ENCODE data around the gene CCDC159.
"Not testable (repeated sequence)": the region's sequence is repeated elsewhere in the genome, so short reads cannot be mapped to it uniquely, and the experiment has no call there.

The CCDC159 gene

DNA sequence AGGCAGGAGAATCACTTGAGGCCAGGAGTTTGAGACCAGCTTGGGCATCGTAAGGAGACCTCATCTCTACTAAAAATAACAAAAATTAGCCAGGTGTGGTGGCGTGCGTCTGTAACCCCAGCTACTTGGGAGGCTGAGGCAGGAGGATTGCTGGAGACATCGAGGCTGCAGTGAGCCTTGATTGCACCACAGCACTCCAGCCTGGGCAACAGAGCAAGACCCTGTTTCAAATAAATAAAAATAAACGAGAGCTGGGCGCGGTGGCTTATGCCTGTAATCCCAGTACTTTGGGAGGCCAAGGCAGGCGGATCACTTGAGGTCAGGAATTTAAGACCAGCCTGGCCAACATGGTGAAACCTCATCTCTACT lies 6.2 kb upstream of the CCDC159 start:
- peak overlapping the region; percentile 67 for H3K4me3 ChIP-seq (ENCODE audit: low read length)
- not testable (repeated sequence) for H3K36me3 ChIP-seq (ENCODE audit: control insufficient read depth, low read depth, low read length); H3K9me3 ChIP-seq (ENCODE audit: control insufficient read depth, low read depth, low read length); H3K27me3 ChIP-seq (ENCODE audit: control insufficient read depth, insufficient read depth, low read length); H3K9ac ChIP-seq (ENCODE audit: low read length); H3K27ac ChIP-seq (ENCODE audit: low read length); H3K4me1 ChIP-seq (ENCODE audit: control insufficient read depth, low read depth, low read length)

DNA sequence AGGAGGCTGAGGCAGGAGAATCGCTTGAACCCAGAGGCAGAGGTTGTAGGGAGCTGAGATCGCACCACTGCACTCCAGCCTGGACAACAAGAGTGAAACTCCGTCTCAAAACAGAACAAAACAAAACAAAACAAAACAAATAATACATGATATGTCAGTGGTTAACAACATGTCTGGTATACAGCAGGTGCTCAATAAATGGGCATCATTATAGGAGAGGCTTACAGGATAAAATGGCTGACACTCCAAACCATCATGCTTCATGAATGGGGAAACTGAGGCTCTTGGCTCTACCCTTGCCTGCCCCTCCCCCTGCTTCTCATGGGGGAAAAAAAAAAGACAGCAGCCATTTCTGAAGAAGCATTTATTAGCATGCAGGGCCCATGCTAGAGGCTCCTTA lies 3.9 kb upstream of the CCDC159 start:
- H3K36me3 ChIP-seq (ENCODE audit: control insufficient read depth, low read depth, low read length), result no peaks in the 10 kb centered on the region
- H3K4me1 ChIP-seq (ENCODE audit: control insufficient read depth, low read depth, low read length), result no peaks in the 10 kb centered on the region
- no peak overlapping the region for H3K9ac ChIP-seq (ENCODE audit: low read length)
- H3K27me3 ChIP-seq (ENCODE audit: control insufficient read depth, insufficient read depth, low read length), result no peaks in the 10 kb centered on the region
- no peaks in the 10 kb centered on the region for H3K9me3 ChIP-seq (ENCODE audit: control insufficient read depth, low read depth, low read length)
- no peak overlapping the region for H3K27ac ChIP-seq (ENCODE audit: low read length)
- H3K4me3 ChIP-seq (ENCODE audit: low read length), result no peak overlapping the region

DNA sequence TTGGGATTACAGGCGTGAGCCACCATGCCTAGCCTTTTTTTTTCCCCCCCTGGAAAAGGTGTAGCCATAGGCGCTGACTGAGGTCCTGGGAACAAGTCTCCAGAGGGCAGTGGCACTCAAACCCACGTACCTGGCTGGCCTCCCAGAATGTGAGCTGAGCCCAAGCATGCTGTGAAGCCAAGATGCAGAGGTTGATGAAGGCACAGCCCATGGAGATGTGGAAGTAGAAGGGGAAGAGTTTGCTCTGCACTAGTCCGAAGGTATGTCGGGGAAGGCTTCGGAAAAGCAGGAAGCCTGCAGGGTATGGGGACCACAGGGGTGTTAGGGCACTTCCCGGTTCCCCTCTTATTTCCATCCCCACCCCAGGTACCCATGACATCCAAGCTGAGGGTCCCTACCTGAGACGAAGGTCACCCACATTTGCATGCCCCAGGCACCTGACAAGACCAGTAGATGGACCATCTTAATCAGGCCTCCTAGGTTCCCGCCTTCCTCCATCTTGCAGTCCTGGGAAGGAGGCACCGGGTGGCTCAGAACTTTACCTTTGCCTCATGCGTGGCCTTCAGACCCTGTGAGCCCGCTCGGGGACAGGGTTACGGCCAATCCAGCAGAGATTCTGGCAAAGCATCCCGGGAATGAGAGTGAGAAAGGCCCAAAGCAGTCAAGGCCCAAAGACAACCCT lies 1.1 kb upstream of the CCDC159 start:
- H3K9ac ChIP-seq (ENCODE audit: low read length), result peak overlapping the region; percentile 73
- H3K9me3 ChIP-seq (ENCODE audit: control insufficient read depth, low read depth, low read length), result no peaks in the 10 kb centered on the region
- peak overlapping the region; percentile 95 for H3K4me3 ChIP-seq (ENCODE audit: low read length)
- no peak overlapping the region for H3K27ac ChIP-seq (ENCODE audit: low read length)
- H3K27me3 ChIP-seq (ENCODE audit: control insufficient read depth, insufficient read depth, low read length), result no peaks in the 10 kb centered on the region
- H3K4me1 ChIP-seq (ENCODE audit: control insufficient read depth, low read depth, low read length), result no peaks in the 10 kb centered on the region
- no peaks in the 10 kb centered on the region for H3K36me3 ChIP-seq (ENCODE audit: control insufficient read depth, low read depth, low read length)

DNA sequence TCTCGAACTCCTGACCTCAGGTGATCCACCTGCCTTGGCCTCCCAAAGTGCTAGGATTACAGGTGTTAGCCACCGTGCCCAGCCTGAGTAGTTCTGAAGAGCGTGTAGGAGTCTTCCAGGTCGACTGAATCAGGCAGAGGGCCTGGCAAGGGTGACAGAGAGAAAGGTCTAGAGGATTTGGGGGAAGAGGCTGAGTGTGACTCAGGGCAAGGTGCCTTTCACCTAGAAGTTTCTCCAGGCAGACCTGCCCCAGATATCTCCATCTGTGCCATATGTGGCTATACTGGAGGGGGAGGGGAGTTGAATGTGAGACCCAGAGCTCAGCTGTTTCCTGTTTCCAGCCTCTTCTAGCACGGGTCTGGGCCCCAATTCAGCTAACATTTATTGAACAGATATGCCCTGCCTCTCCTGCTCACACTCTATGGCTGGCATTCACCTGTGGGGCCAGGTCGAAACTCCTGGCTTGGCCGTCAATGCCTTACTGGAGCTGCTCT lies 1.3 kb downstream of the CCDC159 start:
- no peaks in the 10 kb centered on the region for H3K4me1 ChIP-seq (ENCODE audit: control insufficient read depth, low read depth, low read length)
- H3K9me3 ChIP-seq (ENCODE audit: control insufficient read depth, low read depth, low read length), result no peaks in the 10 kb centered on the region
- H3K27me3 ChIP-seq (ENCODE audit: control insufficient read depth, insufficient read depth, low read length), result no peaks in the 10 kb centered on the region
- no peak overlapping the region for H3K4me3 ChIP-seq (ENCODE audit: low read length)
- H3K9ac ChIP-seq (ENCODE audit: low read length), result no peak overlapping the region
- H3K36me3 ChIP-seq (ENCODE audit: control insufficient read depth, low read depth, low read length), result no peaks in the 10 kb centered on the region
- H3K27ac ChIP-seq (ENCODE audit: low read length), result no peak overlapping the region

DNA sequence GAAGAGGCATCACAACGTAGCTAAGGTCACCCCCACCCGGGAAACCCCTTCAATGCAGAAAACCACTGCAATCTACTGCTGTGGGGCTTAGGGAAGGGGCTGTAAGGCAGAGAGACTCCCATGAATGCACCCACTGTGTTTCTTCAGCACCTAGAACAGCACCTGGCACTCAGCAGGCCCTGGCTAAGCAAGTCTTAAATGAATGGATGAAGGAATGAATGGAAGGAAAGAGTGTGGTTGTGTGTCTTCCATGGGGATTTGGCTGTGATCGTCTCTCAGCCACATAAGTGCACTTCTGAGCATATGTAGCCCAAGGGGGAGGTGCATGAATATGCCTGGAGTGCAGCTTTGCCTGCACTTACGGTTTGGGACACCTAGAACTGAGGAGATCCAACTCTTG lies 2.9 kb downstream of the CCDC159 start:
- H3K4me1 ChIP-seq (ENCODE audit: control insufficient read depth, low read depth, low read length), result no peaks in the 10 kb centered on the region
- H3K27ac ChIP-seq (ENCODE audit: low read length), result no peak overlapping the region
- no peaks in the 10 kb centered on the region for H3K27me3 ChIP-seq (ENCODE audit: control insufficient read depth, insufficient read depth, low read length)
- no peaks in the 10 kb centered on the region for H3K36me3 ChIP-seq (ENCODE audit: control insufficient read depth, low read depth, low read length)
- no peak overlapping the region for H3K9ac ChIP-seq (ENCODE audit: low read length)
- H3K4me3 ChIP-seq (ENCODE audit: low read length), result no peak overlapping the region
- no peaks in the 10 kb centered on the region for H3K9me3 ChIP-seq (ENCODE audit: control insufficient read depth, low read depth, low read length)

DNA sequence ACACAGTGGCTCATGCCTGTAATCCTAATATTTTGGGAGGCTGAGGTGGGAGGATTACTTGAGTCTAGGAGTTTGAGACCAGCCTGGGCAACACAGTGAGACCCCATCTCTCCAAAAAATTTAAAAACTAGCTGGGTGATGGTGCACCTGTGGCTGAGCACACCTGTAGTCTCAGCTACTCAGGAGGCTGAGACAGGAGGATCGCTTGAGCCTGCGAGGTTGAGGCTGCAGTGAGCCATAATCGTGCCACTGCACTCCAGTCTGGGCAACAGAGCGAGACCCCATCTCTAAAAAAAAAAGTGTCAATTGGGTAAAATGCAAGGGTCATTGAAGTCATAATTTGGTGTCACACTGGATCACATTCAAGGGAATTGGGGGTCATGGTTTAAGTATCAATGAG lies 7.8 kb downstream of the CCDC159 start:
- H3K4me1 ChIP-seq (ENCODE audit: control insufficient read depth, low read depth, low read length); H3K36me3 ChIP-seq (ENCODE audit: control insufficient read depth, low read depth, low read length); H3K9ac ChIP-seq (ENCODE audit: low read length); H3K4me3 ChIP-seq (ENCODE audit: low read length); H3K9me3 ChIP-seq (ENCODE audit: control insufficient read depth, low read depth, low read length); H3K27ac ChIP-seq (ENCODE audit: low read length); H3K27me3 ChIP-seq (ENCODE audit: control insufficient read depth, insufficient read depth, low read length): not testable (repeated sequence)

DNA sequence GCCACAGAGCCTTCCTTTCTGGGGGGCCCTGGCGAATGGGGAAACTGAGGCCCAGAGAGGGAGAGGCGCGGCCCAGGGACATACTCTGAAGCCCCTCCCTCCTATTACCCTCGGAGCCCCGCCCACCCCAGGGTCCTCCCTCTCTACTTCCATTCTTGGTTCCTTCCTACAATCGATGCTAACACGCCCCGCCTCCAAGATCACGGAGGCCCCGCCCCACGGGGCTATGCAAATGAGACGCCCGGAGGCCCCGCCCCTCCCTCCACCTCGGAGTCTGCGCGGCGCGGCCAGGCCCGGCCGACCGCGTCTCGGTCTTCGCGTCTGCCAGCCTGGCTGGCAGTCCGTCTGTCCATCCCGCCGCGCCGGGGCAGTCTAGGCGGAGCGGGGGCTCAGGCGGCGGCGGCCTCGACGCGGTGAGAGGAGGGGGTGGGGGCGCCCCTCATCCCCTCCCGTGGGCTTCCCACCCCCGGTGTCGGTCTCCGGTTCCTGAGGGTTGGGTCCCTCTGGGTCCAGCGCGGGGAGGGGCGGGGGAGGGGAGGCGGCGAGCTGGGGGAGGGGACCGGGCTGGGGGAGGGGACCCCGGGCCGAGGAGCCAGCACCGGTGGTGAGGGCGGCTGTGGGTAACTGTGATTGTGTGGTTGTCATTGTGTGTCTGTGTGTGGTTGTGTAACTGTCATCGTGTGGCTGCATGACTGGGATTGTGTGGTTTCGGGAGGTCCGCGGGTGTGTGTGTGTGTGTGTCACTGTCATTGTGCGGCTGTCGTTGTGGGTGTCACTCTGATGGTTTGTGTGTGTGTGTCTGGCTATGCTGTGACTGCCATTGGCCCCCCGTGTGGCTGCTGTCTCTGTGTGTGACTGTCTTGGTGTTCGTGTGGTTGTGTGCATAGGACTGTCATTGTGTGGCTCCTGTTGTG lies 9.1 kb downstream of the CCDC159 start, which contains the start of gene PLPPR2:
Gene PLPPR2 (plus strand): TSS at position 273 of the 914 bp plus-strand sequence. CDS start 2,242 bp downstream, outside the sequence.
- Histone ChIP-seq H3K4me3 (ENCODE audit: low read length) (peak within 1 kb of the TSS; percentile 44), H3K27me3 (ENCODE audit: control insufficient read depth, insufficient read depth, low read length) (peaks cover 9% of the 10 kb centered on the region), H3K27ac (ENCODE audit: low read length) (no peak within 1 kb of the TSS), H3K36me3 (ENCODE audit: control insufficient read depth, low read depth, low read length) (no peaks in the 10 kb centered on the region), H3K4me1 (ENCODE audit: control insufficient read depth, low read depth, low read length) (no peaks in the 10 kb centered on the region), H3K9ac (ENCODE audit: low read length) (no peak within 1 kb of the TSS), H3K9me3 (ENCODE audit: control insufficient read depth, low read depth, low read length) (no peaks in the 10 kb centered on the region)

DNA sequence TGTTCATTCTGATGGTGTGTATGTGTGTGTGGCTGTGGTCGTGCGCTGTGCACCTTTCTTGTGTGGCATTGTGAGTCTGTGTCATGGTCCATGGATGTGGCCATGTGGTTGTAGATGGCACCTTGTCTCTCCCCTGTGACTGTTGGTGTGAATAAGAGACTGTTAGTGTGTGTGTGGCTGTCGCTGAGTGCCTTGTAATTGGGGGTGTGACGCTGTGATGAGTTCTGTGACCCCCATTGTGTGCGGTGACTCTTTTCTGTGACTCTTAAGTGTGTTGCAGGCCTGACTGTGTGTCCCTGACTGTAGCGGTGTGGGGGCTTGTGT lies 9.7 kb downstream of the CCDC159 start:
- Histone ChIP-seq H3K9me3 (ENCODE audit: control insufficient read depth, low read depth, low read length) (no peaks in the 10 kb centered on the region), H3K27me3 (ENCODE audit: control insufficient read depth, insufficient read depth, low read length) (peaks cover 14% of the 10 kb centered on the region), H3K4me3 (ENCODE audit: low read length) (peak overlapping the region; percentile 44), H3K4me1 (ENCODE audit: control insufficient read depth, low read depth, low read length) (no peaks in the 10 kb centered on the region), H3K36me3 (ENCODE audit: control insufficient read depth, low read depth, low read length) (no peaks in the 10 kb centered on the region), H3K27ac (ENCODE audit: low read length) (no peak overlapping the region), H3K9ac (ENCODE audit: low read length) (no peak overlapping the region)

DNA sequence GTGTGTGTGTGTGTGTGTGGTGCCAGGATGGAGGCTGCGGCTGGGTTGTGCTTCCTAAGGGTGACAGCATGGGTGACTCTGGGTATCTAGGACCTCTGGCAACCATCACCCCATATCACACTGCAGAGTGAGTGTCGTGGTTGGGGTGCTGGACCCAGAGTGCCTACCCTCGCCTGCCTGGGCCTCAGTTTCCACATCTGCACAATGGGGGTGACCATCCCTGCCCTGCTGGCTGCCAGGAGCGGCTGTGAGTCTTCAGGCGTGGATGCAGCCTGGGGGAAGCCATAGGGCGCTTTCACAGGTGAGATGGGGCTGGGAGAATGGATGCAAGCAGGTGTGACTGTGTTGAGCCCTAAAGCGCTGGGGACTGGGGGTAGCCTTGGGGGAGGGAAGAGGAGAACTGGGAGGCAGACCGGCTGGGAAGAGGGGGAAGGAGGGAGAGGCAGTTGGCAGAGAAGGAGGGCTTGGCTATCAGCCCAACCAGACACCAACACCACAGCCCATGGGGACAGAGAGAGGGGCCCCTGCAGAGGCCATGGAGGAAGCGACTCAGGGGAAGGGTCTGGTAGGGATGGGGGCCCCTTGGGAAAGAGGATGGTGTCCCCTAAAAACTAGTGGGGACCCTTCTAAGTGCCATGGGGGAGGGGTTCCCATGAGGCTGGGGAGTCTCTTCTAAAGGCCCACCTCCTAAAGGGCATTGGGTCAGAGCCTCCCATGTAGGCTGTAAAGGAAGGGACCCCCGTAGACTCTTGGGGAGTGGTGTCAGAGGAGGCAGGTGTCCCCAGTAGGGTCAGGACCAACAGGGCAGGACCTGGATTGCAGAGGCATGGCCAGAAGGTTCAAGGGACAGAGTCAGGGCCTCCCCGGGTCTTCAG lies 10.6 kb downstream of the CCDC159 start:
- Histone ChIP-seq H3K36me3 (ENCODE audit: control insufficient read depth, low read depth, low read length) (no peaks in the 10 kb centered on the region), H3K9me3 (ENCODE audit: control insufficient read depth, low read depth, low read length) (no peaks in the 10 kb centered on the region), H3K27me3 (ENCODE audit: control insufficient read depth, insufficient read depth, low read length) (peaks cover 14% of the 10 kb centered on the region), H3K9ac (ENCODE audit: low read length) (no peak overlapping the region), H3K27ac (ENCODE audit: low read length) (no peak overlapping the region), H3K4me1 (ENCODE audit: control insufficient read depth, low read depth, low read length) (no peaks in the 10 kb centered on the region), H3K4me3 (ENCODE audit: low read length) (no peak overlapping the region)

DNA sequence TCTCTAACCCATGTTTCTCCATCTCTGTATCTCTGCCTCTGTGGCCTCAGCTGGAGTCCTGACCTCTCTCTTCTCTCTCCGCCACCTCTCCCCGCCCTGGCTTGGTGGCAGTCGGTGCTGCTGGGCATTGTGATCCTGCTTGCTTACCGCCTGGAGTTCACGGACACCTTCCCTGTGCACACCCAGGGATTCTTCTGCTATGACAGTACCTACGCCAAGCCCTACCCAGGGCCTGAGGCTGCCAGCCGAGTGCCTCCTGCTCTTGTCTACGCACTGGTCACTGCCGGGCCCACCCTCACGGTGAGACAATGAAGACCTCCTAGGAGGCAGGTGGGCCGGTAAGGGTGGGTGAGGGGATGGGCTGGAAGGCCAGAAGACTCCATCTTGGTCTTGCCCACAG lies 13.1 kb downstream of the CCDC159 start:
- Histone ChIP-seq H3K27me3 (ENCODE audit: control insufficient read depth, insufficient read depth, low read length) (peaks cover 14% of the 10 kb centered on the region), H3K36me3 (ENCODE audit: control insufficient read depth, low read depth, low read length) (no peaks in the 10 kb centered on the region), H3K4me1 (ENCODE audit: control insufficient read depth, low read depth, low read length) (no peaks in the 10 kb centered on the region), H3K9me3 (ENCODE audit: control insufficient read depth, low read depth, low read length) (no peaks in the 10 kb centered on the region), H3K4me3 (ENCODE audit: low read length) (no peak overlapping the region), H3K27ac (ENCODE audit: low read length) (no peak overlapping the region), H3K9ac (ENCODE audit: low read length) (no peak overlapping the region)

DNA sequence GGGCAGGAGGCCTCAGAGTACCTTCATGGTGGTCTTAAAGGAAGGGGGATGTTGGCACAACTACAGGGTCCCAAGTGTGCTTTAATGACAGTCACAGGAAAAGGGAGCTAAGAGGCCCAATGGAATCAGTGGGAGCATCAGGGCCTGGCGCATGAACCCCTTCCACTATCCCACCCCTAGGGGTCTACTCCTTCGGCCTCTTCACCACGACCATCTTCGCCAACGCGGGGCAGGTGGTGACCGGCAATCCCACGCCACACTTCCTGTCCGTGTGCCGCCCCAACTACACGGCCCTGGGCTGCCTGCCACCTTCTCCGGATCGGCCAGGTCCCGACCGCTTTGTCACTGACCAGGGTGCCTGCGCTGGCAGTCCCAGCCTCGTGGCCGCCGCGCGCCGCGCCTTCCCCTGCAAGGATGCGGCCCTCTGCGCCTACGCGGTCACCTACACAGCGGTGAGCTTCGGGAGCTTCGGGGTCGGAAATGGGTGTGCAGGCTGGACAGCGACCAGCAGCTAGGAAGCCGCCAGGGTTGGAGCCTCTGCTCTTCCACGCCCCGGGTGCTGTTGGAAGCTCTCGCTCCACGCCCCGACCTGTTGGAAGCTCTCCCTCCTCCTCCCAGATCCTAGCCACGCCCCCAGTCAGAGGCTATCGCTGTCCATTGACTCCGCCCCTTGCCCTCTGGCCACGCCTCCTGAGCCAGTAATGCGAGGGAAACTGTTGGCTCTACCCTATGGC lies 14.9 kb downstream of the CCDC159 start:
- Histone ChIP-seq H3K4me1 (ENCODE audit: control insufficient read depth, low read depth, low read length) (no peaks in the 10 kb centered on the region), H3K4me3 (ENCODE audit: low read length) (peak overlapping the region; percentile 52), H3K9ac (ENCODE audit: low read length) (no peak overlapping the region), H3K9me3 (ENCODE audit: control insufficient read depth, low read depth, low read length) (no peaks in the 10 kb centered on the region), H3K27me3 (ENCODE audit: control insufficient read depth, insufficient read depth, low read length) (peaks cover 8% of the 10 kb centered on the region), H3K27ac (ENCODE audit: low read length) (no peak overlapping the region), H3K36me3 (ENCODE audit: control insufficient read depth, low read depth, low read length) (no peaks in the 10 kb centered on the region)
